Coronary artery (tissue), 2 donors: ENCODE measurements around the gene AHCYL2.

Source experiments
- DNase-seq: peaks from one replicate; pipeline ENCODE4 v3.0.0-alpha.2; 2017; ENCODE audit warnings: low spot score
- H3K27ac ChIP-seq, 2 donors: fragments of 200-600 bp; sonication (generic); one replicate each; pipeline ENCODE4 v1.5.1; 2016 to 2019
- H3K4me3 ChIP-seq: fragments of 200-600 bp; sonication (generic); 2 replicates; pipeline ENCODE4 v1.5.1; 2016; ENCODE audit warnings: mild to moderate bottlenecking, moderate library complexity
- CTCF ChIP-seq: fragments of 200-600 bp; sonication (generic); IDR thresholded peaks from one replicate; pipeline ENCODE4 v1.5.1; 2019; ENCODE audit warnings: antibody characterized with exemption

The AHCYL2 gene

GRCh38 chr7:129315960-129316359 is 91.1 kb downstream of the AHCYL2 start:
- no peak for DNase-seq
- Histone ChIP-seq H3K4me3 (no peak overlapping the region), H3K27ac (no peak overlapping the region)
- no peak for TF ChIP-seq CTCF

GRCh38 chr7:129317450-129317849 is 92.6 kb downstream of the AHCYL2 start:
- TF ChIP-seq CTCF: no peak
- Histone ChIP-seq H3K27ac (no peak overlapping the region), H3K4me3 (no peak overlapping the region)
- DNase-seq: no peak

GRCh38 chr7:129327076-129327475 is 102.2 kb downstream of the AHCYL2 start:
- H3K4me3 ChIP-seq: no peak overlapping the region
- no peak overlapping the region for H3K27ac ChIP-seq
- DNase-seq: no peak
- TF ChIP-seq CTCF: no peak

GRCh38 chr7:129332254-129333035 is 107.6 kb downstream of the AHCYL2 start:
- no peak for TF ChIP-seq CTCF
- no peak overlapping the region for H3K27ac ChIP-seq
- H3K4me3 ChIP-seq: no peak overlapping the region
- DNase-seq: no peak

GRCh38 chr7:129334473-129334872 is 109.6 kb downstream of the AHCYL2 start:
- no peak for DNase-seq
- H3K27ac ChIP-seq: no peak overlapping the region
- H3K4me3 ChIP-seq: no peak overlapping the region
- TF ChIP-seq CTCF: no peak

GRCh38 chr7:129338450-129338849 is 113.6 kb downstream of the AHCYL2 start:
- H3K4me3 ChIP-seq: no peak overlapping the region
- no peak for TF ChIP-seq CTCF
- H3K27ac ChIP-seq: no peak overlapping the region
- no peak for DNase-seq

- Histone ChIP-seq H3K4me3 (no peak overlapping the region), H3K27ac (no peak overlapping the region)
- no peak for TF ChIP-seq CTCF
- no peak for DNase-seq
Measured at GRCh38 chr7:129341212-129341611, 116.4 kb downstream of the AHCYL2 start.
